CD4-positive, alpha-beta T cell treated with Interleukin-4 for 1 hour (primary cell): Measurements from ENCODE around the gene WDR48.

Experiments used
- DNase-seq, 2 donors: peaks; one replicate each; pipeline ENCODE4 v3.0.0-alpha.2; 2020 to 2022

Gene WDR48

DNA sequence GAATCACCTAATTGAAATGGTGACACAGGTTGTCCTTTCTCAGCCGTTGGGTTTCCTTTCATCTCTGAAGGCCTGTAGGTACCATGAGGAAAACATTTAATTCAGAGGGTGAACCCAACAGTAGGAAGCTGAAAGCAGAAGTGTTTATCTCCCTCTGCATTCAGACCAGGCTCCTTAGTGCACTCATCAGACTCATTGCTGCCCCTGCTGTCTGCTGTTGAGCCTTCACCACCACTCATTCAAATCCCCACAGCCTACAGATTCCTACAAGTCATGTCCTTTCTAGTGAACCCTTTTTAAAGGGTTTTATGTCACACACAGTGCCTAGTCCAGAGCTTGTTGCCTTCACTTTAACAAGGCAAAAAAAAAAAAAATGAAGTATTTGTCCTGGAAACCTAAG is 13.4 kb downstream of the WDR48 start:
- peak; percentile 35 to 53 for DNase-seq

DNA sequence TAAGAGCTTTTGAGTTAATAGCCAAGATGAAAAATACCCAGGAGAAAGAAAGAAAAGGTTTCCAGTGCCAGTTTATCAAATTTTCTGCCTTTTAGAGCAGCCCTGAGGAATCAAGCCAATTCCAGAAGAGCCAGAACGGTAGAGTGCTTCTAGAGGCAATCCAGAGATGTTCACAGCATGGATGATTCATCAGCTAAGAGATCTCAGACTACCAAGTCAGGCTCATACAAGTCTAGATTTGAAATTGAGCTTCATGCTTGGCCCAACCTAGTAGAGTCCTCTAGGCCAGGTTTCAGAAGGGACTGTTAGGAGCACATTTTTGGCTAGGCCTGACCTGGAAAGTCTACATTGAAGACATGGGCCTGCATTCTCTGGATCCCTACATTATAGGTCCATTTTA is 15.5 kb downstream of the WDR48 start:
- no peak for DNase-seq

DNA sequence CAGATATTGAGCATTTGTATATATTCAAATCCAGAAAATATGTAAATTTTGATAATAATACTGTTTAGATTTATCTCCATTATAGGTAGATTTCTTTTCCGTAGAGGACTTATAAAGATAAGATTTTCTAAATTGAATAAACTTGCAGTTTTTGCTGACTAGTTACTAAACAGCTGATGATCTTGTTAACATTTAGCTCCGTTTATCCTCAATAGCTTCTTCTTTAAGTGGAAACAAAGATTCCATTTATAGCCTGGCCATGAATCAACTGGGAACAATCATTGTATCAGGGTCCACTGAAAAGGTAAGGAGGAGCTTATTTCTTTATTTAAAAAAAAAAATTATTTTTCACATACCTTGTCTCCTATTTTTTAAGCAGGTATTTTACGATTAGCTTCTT is 16.7 kb downstream of the WDR48 start:
- no peak for DNase-seq

DNA sequence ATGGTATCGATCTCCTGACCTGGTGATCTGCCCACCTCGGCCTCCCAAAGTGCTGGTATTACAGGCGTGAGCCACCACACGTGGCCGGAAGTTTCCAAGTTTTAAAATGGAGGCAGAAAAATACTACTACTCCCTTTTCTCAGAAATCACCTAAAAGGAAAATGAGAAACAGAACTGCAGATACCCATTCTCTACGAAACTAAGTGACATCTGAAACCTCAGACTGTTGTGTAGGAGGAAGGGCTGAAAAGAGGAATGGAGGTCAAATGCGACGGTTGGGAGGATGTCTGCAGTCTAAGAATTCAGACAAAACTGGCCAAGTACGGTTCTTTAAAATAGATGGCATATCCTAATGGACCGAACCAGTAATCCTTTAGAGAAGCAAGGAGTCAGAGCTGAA is 24.1 kb downstream of the WDR48 start:
- DNase-seq, result no peak

DNA sequence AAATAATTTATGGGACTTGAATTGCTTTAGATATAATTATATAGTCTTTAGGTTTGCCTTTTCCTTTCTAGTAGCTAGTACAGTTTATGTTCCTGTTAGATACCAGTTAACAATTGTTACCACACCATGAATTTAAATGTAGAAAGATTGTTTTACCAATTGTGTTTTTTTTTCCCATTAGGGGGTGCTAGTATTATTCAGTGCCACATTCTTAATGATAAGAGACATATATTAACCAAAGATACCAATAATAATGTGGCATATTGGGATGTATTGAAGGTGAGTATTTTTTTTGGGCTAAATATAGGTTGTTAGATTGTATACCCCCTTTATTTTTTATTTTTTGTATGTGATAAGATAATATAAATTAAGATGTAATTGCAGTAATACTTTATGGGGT is 27.7 kb downstream of the WDR48 start:
- no peak for DNase-seq

DNA sequence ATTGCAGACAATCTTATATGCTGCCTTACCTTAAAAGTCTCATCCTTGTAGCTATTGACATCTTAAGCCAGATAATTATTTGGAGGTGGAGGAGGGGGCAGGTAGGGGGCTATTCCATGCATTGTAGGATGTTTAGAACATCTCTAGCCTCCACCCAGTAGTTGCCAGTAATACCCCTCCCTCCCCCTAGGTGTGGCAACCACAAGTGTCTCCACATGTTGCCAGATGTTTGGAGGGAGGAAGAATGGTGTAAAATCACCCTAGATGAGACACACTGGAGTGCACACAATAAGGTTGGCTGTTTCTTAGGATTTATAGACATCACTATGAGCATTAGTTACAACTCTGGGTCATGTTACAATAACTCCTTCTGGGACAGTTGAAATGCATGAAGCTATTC is 28.2 kb downstream of the WDR48 start:
- DNase-seq, result no peak

DNA sequence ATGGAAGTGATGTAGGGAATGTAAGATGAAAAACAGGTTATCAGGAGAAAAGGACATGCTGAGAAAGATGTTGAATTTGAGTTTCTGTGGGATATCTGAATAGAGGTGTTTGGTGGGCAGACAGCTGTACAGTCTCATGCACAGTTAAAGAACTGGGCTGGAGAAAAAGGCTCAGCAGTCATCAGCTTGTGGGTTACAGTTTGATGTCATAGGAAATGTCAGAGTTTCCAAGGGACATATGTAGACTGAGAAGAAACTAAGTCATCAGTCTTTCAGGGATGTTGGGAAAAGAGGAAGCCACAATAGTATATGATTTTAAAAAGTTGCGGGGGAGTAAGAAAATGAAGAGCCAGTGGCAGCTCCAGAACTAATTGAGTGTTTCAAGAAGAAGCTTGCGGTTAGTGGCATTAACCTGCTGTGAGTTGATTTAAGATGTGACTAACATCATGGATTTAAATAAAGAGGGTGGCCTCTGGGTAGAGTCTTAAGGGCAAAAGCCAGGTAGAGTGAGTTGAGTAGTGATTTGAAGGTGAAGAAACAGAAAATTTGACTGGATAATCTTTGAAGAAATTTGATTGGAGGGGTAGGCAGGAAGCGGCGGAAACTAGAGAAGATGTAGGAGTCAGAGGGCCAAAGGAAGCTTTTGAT is 31.0 kb downstream of the WDR48 start:
- no peak for DNase-seq

DNA sequence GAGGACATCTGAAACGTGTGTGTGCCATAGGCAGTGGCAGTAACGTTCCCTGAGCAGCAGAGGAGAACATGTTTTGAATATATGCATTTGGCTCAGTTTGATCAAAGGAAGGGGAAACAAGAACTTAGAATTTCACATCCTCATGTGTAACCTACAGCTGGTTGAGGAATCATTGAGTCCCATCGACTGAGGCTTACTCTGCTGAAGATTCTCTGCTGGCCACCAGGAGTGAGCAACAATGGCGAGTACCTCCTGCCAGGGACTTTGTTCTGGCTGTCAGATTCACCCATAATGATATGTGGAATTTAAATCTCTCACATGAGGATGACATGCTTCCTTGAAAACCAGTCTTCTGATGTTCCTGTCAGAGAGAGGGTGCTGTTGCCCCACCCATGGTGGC is 34.3 kb downstream of the WDR48 start:
- no peak for DNase-seq

DNA sequence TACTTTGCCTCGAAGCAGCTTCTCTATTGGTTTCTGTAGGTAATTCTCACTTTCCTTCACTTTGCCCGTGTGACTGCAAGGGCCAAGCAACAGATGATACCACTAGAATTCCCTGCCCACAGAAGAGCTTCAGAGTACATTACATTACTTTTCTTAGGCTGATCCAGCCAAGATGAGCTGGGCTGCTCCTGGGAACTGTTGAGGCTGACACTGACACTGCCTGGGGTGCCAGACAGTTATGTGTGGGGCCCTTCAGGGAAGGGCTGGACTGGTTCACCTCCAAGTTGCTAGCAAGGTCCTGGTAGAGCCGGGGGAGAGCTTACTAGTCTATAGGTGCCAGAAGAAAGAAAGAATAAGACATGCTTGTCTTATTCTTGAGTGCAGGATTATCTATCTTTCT is 36.6 kb downstream of the WDR48 start:
- no peak for DNase-seq

DNA sequence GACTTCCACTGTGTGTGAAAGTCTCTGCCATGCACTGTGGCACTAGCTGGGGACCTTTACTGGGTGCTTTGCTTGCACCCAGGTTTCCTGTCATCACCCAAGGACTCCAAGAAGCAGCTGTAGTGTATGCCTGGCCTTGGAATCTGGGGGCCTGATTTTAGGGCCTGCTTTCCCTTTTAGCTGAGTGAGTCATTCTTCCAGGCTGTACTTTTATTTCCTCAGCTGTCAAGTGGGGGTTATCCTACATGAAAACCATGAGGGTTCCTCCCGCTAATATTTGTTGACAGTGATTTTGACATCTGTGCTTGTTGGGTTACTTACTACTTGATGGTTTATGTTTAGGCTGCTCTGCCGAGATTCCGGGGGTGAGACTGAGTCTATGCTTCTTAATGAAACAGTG is 37.1 kb downstream of the WDR48 start:
- DNase-seq, result no peak

DNA sequence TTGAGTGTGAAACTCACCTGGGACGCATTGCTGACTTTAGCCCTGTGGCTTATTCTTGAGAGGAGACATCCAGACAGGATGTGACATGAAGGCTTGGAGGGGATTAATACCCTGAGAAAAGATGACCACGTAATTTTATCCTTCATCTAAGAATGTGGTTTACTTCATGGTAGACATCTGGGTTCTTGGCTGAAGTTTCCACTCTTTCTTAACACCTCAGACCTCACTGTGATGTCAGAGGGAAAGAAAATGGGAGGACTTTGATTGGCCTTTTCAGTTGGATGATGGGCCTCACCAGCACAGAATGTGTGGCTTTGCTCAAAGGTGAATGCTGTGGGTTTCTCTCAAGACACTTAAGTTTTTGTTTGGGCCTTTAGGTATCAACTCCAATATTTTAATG is 39.1 kb downstream of the WDR48 start:
- DNase-seq, result no peak

DNA sequence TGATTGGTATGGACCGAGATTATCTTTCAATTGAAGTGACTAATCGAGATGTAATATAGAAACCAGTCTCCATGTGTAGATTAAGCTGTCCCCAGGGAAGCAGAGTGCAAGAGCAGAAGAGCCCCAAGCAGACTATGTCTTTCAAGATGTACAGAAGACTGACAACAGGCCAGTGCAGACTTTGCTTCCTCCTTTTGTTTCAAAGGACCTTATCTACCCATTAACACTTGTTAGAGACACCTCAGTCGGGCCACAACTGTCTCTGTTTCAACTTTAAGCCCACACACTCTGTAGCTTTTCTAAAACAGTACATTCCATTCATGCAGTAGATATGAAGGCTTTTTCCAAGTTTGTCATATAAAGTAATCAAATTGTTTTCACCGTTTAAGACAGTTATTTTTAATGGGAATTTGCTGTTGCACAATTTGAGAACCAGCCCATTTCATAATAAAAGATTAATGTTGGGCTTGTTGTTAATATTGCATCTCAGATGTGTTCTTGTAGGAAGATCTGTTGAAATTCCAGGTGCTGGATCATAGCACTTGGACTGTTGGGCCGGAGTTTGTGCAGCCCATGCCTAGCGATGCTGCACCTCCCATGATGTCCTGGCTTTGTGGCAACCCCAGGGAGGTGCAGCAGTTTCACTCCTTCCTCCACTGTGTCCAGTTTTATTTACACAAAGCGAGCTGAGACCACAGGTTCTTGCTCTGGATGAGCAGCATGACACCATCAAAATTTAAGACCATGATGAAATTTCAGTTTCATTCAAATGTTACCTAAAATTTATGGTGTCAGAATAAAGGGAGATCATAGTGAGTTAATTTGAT is 43.2 kb downstream of the WDR48 start:
- no peak for DNase-seq

DNA sequence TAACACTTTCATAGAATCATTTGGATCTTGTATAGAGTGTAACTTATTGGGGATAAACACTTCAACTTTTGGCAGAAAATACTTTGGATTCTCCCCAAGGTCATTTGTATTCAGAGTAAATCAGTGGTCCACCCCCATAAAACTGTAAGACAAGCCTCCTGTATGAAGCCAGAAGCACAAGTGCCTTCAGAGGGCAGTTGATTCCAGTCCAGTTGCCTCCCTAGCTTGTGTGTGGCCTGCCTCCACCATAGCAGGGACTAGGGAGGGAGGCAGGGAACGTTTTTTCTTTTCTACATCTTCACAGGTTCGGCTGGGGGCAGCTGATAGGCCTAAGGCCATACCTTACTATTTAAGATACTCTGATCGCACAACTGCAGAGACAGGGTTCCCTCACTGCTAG is 44.0 kb downstream of the WDR48 start:
- no peak for DNase-seq

DNA sequence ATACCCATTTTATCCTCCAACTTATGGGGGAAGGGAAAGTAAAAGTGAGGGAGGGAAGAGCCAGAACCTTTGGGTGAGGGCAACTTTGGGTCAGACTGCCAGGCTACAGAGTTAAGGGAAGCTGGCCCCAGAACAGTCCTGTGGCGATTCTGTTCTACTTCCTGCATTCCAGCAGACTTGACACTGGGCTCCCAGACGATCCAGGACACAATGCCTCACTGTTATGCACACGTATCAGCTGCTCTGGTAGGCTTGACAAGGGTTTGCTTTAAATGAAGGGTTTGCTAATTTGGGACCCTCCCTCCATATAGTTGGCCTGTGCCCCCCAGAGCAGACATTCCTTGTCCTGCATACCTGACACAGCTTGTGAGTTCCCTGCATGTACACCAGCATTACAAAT is 45.0 kb downstream of the WDR48 start:
- no peak for DNase-seq

DNA sequence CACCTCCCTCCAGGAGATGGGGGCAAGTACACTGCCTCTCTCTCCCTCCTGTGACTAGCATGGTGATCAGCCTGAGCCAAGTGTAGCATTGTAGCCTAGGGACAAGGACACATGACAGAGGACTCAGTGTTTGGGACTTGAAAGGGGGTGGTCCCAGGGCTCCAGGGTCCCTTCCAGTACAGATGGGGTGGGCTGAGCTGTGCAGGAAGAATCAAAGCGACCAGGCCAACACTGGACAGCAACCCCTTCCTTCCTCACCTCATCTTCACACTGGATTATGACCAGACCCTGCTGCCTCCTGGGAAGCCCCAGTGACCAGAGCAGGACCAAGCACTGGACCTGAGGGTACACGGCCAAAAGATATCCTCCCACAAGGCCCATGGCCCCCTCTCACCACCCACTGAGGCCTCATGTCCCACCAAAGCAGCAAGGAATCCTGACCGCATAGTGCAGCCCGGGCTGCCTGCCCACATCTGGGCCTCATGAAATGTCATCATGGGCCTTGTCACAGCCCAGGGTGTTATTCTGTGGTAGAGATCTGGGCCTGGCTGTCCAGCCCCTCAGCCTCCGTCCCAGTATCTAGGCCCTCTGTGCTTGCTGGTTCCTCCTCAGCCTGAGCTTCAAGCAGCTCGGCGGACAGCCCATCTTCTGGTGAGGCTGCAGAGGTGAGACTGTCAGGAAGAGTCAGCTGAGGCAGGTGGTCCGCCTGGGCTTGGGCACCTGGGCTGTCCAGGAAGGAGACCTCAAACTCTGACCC is 46.1 kb downstream of the WDR48 start:
- DNase-seq, result no peak

DNA sequence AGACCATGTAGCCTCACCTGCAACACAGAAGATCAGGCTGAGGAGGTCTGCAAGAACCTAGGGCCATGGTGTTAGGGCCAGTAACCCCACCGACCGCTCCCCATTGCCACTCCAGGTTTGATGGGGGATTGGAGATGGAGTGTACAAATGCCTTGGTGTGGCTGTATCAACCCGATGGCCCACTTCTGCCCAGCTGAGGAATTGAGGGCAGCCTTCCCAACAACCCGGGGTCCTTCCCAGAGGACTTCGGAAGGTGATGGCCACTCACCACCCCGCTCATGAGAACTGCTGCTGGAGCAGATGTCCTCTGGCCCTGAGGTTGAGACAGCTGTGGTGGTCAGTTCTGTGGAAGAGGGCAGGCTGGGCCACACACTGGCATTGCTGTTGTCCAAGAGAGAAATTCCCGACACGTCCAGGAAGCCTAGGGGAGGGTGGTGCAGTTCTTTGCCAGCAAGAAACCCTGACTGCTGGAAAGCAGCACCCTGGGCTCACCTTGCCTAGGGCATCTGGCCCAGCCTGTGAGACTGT is 46.7 kb downstream of the WDR48 start:
- DNase-seq, result no peak

DNA sequence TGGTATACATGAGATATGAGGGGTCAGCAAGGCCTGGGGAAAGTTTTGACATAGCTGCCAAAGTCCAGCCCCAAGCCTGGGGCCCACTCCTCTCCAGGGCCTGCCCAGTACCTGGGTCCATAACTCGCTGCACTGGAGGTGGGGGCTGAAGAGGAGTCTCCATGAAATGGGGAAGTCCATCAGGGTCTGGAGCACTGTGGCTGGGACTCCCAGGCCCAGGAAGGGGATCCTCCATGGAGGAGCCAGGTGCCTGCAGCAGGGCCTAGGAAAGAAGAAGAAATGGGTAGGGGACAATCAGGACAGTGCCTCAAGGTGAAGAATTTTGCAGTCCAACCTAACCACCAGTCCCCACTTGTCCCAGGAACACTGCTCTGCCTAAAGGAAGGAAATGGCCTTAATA is 47.4 kb downstream of the WDR48 start:
- DNase-seq, result no peak

DNA sequence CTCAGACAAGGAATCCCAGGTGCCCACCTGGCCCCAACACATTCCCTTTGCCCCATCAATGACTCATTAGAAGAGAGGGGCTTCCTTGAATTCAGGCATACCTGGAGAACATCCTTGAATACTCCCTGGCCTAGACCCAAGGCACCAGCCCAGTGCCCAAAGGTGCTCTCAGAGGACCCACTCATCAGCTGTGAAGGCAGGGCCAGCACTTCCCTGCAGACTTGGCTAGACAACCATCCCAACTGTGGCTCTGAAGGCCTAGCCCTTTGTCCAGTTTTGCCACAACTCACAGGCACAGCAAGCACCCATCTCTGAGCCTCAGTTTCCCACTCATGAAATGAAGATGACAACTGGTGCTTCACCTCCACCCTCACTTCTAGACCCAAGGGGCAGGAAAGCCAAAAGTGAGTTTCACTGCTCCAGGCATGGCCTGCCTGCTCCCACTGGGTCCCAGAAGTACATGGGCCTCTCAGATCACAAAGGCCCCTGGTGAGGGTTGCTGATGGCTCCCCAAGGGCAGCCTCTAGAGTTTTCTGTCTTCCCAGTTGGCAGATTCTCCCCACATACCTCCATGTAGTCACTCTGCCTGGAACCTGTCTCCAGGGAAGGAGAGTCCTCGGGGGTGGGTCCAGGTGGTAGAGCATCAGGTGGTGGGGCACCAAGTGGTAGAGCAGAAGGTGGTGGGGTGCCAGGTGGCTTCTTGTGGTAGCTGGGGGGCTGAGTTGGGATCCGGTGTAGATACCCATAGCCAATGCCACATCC is 48.1 kb downstream of the WDR48 start:
- DNase-seq, result no peak

DNA sequence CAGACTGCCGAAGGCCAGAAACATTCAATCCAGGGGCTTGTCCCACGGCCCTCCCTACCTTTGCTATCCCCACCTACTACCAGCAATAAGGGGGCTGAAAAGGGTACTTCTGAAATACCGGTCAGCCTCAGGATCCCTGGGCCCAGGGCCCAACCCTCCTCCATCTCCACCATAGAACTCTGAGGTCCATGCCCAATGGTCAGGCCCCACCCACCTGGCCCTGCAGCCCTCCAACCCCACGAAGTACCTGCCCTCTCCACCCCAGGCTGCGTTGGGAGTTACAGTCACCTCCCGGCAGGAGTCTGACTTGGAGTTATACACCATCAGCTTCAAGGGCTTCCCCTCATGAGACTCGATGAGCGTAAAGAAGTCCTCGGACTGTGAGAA is 48.7 kb downstream of the WDR48 start:
- no peak for DNase-seq

DNA sequence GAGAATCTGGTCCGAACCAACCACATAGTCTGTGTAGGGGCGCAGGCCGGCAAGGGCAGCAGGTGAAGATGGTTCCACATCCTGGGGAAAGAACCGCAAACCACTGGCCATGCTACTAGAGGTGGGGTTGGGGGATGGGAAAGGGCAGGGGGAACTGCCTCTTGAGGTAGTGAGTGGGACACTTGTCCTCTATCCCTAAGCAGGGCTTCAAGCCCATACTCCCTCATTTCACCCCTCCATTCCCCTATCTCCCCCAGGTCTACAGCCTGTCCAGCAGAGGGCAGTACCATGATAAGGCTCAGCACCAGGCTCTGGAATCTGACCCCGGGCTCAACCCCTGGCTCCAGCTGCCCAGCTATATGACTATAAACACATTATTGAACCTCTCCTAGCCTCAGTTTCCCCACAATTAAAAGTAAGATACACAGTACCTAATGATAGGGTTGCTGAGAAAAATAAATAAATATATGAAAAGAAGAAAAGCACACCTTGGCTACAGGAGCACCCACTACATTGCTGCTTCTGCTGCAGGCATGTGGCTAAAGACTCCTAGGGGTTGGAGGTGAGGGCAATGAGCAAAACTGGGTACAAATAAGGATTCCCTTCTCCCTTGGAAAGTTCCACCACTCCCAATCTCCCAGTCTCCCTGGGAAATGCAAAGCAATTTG is 49.3 kb downstream of the WDR48 start:
- peak; percentile 60 to 61 for DNase-seq

DNA sequence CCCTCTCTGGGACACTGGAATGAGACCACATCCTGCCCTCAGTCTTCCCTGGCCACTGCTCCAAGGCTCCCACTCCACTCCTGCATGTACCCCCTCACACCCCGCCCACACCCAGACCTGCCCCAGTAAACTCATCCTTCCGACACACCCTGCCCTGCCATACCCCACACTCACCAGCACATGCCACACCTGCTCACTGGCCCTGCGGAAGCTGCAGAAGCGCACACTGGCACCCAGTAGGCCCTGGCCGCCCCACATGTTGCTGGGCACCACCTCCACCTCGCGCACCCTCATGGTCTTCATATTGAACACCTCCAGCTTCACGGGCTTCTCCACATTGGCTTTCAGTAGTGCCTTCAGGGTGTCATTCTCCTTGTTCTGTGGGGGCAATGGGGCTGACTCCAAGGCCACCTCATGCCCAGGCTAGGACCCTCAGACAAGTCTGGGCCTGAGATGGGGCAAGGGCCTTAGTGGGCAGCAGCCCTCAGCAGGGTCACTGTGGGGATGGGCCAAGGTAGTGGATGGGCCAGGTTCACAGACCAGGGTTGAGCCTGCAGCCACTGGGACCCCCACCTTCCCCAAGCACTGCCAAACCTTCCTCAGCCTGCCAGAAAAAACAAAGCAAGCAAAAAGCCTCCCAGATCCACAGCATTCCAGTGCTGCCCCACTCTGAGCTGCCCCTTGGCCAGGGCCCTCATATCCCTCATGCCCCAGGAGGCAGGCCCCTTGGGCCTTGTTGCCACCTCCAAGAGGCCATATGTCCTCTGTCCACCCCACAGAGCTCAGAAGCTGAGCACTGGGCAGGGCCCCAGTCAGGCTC is 50.9 kb downstream of the WDR48 start:
- DNase-seq, result no peak

DNA sequence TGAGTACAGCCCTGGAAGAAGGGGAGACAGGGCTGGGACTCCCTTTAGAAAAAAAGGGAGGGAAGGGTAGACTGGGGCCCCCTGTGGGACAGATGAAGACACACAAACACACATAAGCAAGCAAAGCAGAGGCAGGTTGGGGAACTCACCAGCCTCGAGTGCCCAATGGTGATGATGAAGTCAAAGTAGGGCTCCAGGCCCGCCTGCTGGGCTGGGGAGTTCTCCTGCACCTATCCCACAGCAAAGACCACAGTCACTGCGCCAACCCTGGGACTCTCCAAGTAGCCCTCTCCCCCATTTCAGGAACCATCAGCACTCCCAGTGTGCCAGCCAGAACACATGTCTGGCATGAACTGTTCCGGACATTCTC is 51.5 kb downstream of the WDR48 start:
- no peak for DNase-seq
